ENCODE results near the gene ENO3.

Gene ENO3

GRCh38 chr17:4974115-4974670, 23.3 kb downstream of the ENO3 start:
- DNase-seq, result no peak

DNA sequence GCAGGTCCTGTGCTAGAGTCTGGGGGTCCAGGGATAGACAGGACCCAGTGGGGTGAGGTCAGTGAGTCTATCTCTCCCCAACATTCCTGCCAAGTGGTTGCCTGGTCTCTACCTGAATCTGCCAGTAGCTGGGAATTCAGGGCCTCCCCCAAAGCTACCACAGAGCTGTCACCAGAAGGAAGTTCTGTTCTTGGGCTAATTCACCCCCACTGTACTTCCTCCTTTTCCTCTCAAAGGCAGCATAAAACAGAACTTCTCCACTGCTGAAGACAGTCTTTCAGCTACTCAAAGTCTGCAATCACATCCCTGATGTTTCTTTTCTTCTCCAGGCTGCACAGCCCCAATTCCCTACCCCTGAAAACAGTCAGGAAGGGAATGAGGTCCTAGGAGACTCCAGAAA, 27.8 kb downstream of the ENO3 start:
- DNase-seq, result no peak

DNA sequence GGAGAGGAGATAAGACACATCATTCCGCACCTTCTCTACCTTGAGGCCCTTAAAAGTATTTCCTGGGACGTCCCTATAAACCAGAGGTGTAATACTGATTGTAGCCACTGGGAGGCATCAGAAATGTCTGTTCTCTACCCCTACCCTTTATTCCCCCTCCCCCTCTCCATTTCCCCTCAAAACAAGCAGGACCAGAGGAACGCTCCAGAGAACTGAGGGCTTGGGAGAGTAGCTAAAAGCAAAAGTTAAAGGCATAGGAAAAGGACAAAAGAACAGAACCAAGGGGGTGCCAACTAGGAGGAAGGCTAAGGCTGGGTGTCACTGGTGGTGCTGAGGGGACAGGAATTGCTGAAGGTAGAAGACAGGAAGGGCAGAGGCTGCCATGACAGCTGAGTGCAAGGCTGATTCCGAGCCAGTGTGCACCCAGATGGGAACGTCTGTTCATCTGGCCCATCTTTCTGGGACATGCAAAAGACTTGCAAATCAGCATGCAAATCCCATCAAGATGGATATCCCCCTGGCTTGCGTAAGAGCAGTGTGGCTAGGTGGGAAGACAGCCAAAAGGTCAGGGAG, 29.8 kb downstream of the ENO3 start:
- peak; percentile 32 to 79 for DNase-seq

DNA sequence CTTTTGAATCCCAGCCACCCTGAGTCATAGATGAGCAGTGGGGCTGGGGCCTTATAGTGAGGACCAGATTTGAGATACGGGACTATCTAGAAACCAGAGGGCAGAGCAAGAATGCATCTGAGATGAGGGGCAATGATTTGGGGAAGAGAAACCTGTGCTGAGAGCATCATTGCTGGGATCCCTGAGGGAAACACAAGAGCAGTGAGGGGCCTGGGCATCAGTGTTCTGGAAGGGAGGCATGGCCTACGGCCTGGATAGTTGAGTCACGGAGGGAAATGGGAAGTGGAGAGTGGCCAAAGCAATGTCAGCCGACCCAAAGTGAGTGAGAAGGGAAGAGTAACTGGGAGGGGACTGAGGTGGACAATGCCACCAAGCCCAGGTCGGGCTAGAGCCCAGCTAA, 31.4 kb downstream of the ENO3 start:
- no peak for DNase-seq

DNA sequence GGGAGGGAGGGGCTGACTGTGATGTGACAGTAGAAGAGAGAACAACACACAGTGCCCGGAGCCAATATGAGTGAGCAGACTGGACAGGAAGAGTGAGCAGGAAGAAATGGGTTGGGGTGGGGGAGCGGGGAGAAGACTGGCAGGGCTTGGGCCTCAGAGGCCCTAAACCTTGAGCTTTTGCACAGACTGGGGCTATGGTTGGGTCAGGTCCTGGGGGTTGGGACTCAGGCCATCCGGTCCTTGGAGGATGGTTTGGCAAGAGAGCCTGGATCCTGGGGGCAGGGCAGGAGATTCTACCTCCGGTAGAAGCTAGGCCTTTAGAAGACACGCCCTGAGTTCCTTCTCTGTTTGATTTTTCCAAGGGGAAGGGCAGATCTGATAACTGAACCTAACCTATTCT, 35.5 kb downstream of the ENO3 start:
- no peak for DNase-seq

DNA sequence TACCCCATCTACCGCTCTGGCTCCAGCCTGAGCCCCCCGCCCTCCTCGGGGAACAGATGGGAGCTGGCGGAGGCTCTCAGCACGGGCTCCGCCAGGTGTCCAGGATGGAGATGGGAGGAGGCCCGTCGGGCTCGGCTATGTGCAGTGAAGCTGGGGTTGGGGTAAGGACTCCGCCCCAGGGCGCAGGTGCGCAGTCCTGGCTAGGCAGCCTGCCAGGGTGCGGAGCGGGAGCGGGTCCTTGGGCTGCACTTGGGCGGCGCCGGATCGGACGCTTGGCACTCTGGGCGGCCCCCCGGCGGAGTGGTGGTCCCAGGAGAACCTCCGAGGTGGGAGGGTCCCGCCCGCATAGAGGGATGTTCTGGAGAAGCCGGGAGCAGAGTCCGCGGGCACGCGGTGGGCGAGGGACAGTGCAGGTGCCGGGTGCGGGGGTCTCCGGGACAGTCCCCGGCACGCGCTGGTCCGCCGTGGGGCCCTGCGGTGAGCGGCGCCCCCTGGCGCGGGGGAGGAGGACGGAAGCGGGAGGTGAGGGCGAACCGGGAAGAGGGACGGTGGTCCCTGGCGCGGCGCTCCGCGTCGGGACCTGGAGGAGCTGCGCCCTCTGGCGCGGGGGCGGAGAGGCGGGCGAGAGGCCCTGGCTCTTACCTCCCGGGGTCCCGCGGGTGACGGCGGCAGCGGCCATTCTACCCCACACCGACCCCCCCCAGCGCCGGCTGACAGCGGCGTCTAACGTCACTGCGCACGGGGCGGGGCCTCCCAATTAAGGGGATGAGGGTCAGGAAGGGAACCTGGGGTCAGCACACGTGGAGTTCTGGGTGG, 36.2 kb downstream of the ENO3 start, which contains the start of gene CAMTA2:
TSS of gene CAMTA2 (minus strand) at position 725 of the 816 bp plus-strand sequence. CDS start 1,453 bp downstream, outside the sequence.
- DNase-seq, result peak; percentile 82 to 89

- no peak for DNase-seq
These were observed 37.0 kb downstream of the ENO3 start for GRCh38 chr17:4987767-4988567.

DNA sequence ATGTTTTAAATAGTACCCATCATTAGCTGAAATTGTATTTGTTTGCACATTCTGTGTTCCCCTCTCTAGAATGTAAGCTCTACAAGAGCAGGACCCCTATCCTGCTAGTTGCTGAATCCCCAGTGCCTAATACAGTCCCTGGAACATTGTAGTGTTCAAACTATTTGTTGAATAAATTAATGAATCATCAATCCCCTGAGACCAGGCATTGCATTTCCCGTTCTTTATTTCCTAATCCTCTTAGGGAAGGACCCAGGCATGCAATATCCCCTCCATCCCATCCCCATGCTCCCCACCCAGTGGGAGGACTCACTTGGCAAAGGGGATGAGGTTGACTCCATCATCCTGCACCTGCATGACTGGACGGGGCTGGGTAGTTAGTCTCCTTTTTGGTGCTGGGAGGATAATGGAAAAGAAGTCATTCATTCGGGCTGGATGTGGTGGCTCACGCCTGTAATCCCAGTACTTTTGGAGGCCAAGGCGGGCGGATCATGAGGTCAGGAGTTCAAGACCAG, 43.2 kb downstream of the ENO3 start:
- no peak for DNase-seq

DNA sequence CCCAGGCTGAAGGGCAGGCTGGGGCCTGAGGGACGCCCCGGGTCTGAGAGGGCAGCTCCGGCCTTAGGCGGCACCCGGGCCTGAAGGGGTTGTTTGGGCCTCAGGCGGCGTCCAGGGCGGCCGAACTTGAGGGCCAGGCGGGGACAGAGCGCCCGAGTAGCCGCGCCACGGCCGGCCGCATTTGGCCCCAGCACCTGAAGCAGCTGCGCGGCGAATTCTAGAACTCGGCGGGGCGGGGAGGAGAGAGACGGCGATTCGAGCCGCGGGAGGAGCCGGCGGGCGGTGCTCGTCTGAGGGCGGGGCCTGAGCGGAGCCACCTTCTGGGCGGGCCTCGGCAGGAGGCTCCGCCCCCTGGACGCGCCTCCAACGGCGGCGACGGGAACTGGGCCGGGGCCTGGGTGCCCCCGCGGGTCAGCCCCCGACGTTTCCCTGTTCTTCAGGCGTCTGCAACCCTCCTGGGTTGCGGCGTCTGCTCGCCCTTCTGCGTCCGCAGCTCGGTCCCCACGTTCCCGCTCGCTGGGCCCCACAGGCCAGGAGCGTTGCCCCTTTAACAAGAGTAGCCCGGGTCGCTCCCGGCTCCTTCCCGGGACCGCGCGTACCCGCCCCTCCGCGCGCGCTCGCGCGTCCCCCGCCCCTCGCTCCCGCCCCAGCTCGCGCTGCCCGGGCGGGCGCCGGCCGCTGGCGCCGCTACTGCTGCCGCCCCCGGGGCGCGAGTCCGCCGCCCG, 46.5 kb downstream of the ENO3 start, which contains the start of the genes INCA1 and KIF1C:
TSS of gene INCA1 (minus strand) at position 221 of the 725 bp plus-strand sequence. CDS start 3,085 bp downstream, outside the sequence.
TSS of gene KIF1C (plus strand) at position 649 of the 725 bp plus-strand sequence. CDS start 2,297 bp downstream, outside the sequence.
- DNase-seq, result peak; percentile 88 to 93

GRCh38 chr17:4998027-4998731, 47.3 kb downstream of the ENO3 start:
- DNase-seq, result no peak

DNA sequence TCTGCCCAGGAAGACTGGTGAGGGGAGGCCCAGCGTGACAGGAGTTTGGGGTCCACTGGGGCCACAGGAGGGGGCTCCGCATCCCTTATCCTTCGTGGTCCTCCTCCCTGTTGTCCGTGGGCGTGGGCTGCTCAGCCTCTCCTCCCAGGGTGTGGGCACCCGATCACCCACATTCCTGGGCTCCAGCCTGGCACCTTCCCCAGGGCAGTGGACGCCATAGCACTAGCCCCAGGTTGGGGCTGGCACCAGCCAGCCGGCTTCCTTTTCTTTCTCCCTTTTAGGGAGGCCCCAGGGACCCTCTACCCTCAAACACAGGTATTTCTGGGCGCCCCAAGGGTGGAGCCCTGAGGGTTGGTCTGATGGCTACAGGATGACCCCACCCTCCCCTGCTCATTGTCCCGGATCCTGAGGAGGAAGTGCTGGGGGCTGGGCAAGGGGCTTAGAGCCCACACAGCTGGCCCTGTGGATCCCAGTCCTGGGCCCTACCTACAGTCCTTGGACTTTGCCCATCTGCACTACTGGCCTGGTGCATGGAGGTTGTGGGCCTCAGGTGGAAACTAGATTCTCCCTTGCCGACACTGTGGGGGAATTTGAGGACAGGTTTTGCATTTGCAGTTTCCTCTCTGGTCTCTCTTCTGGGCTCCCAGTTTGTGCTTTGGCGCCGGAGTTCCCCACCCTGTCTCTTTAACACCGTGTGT, 48.0 kb downstream of the ENO3 start:
- DNase-seq, result no peak

- no peak for DNase-seq
These were observed 48.6 kb downstream of the ENO3 start for GRCh38 chr17:4999430-5000093.

DNA sequence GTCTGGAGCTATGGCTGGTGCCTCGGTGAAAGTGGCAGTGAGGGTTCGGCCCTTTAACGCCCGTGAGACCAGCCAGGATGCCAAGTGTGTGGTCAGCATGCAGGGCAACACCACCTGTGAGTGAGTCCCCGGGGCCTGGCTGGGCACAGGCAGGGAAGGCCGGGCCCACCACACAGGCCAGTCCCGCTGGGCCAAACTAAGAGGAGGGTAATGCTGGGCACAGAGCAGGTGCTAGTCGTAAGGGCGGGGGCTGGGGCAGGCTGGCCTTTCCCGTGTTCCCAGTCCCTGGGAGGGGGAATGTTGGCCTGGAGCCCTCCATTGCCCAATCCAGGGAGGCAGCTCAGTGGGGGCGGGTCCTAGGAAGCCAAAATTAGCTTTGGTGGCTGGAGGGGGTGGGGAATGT, 49.3 kb downstream of the ENO3 start:
- no peak for DNase-seq

GRCh38 chr17:5002121-5002788, 51.3 kb downstream of the ENO3 start:
- no peak for DNase-seq

DNA sequence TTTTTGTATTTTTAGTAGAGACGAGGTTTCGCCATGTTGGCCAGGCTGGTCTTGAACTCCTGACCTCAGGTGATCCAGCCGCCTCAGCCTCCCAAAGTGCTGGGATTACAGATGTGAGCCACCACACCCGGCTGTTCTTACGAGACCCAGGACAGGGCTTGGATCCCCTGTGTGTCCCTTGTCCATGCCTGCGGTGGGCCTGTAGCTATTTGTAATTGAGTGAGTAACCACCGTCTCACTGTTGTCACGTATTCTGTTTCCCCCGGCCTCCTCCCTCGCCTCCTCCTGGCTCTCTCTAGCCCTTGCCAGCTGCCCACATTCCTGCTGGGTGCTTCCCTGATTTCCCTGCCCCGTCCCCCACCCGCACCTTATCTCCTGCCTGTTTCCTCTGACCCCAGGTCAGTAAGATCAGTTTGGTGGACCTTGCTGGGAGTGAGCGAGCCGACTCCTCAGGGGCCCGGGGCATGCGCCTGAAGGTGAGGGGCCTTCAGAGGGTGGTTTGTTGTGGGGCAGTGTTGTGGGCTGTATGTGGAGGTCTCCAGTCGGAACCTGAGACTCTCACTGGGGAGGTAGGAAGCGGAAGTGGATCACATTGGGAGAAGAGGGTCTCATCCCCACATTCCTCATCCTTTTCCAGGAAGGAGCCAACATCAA, 52.4 kb downstream of the ENO3 start:
- no peak for DNase-seq
